ENCODE results near the gene LIN9. TPM values are rescaled to one million over a fixed set of nuclear protein-coding genes. Genes with fewer than 3 reads are reported as not detected.

The LIN9 gene
- total RNA-seq, 1 donor from 2014 or later: 0.43 TPM

- Histone ChIP-seq H3K36me3 (no peaks in the 10 kb centered on the region), H3K4me3 (no peak overlapping the region), H3K27me3 (no peaks in the 10 kb centered on the region), H3K9me3 (no peaks in the 10 kb centered on the region), H3K27ac (no peak overlapping the region), H3K4me1 (no peaks in the 10 kb centered on the region)
- intact Hi-C loops (cut with DNase I): no loop called here
- DNase-seq (ENCODE audit: low spot score in 2 of 2): no peak
- no peak for TF ChIP-seq CTCF (IDR thresholded peaks at IDR 0.05)
Measured at GRCh38 chr1:226226601-226227000, 82.4 kb downstream of the LIN9 start.

- Histone ChIP-seq H3K27me3 (no peaks in the 10 kb centered on the region), H3K4me3 (peak overlapping the region; percentile 55 to 65)
- TF ChIP-seq CTCF (IDR thresholded peaks at IDR 0.05): no peak
Measured at GRCh38 chr1:226223786-226224244, 85.1 kb downstream of the LIN9 start.

GRCh38 chr1:226223157-226223785, 85.7 kb downstream of the LIN9 start, which contains the start of gene MIXL1:
Gene MIXL1 (plus strand): TSS chr1:226223664. CDS start chr1:226223682, 18 bp downstream.
- no peak for DNase-seq (ENCODE audit: low spot score in 2 of 2)
- Histone ChIP-seq H3K4me1 (no peaks in the 10 kb centered on the region), H3K4me3 (peak within 1 kb of the TSS; percentile 55 to 65), H3K36me3 (no peaks in the 10 kb centered on the region), H3K27me3 (no peaks in the 10 kb centered on the region), H3K27ac (no peak within 1 kb of the TSS), H3K9me3 (no peaks in the 10 kb centered on the region)
- no peak for TF ChIP-seq CTCF (IDR thresholded peaks at IDR 0.05)
- intact Hi-C loops (cut with DNase I): no loop called here

More at GRCh38 chr1:226223786-226224244, 85.1 kb downstream of the LIN9 start:
- no peak overlapping the region for H3K27ac ChIP-seq
- H3K36me3 ChIP-seq: no peaks in the 10 kb centered on the region
- intact Hi-C loops (cut with DNase I): no loop called here
- H3K4me1 ChIP-seq: no peaks in the 10 kb centered on the region
- DNase-seq (ENCODE audit: low spot score in 2 of 2): no peak
- no peaks in the 10 kb centered on the region for H3K9me3 ChIP-seq

GRCh38 chr1:226222686-226223085, 86.3 kb downstream of the LIN9 start:
- intact Hi-C loops (cut with DNase I): no loop called here
- no peaks in the 10 kb centered on the region for H3K4me1 ChIP-seq
- no peak overlapping the region for H3K4me3 ChIP-seq
- no peaks in the 10 kb centered on the region for H3K27me3 ChIP-seq
- DNase-seq (ENCODE audit: low spot score in 2 of 2): no peak
- H3K27ac ChIP-seq: no peak overlapping the region
- H3K9me3 ChIP-seq: no peaks in the 10 kb centered on the region
- no peak for TF ChIP-seq CTCF (IDR thresholded peaks at IDR 0.05)
- H3K36me3 ChIP-seq: no peaks in the 10 kb centered on the region

- H3K9me3 ChIP-seq: no peaks in the 10 kb centered on the region
- DNase-seq (ENCODE audit: low spot score in 2 of 2): no peak
Measured at GRCh38 chr1:226220473-226221189, 88.3 kb downstream of the LIN9 start.

More at GRCh38 chr1:226220473-226221189, 88.3 kb downstream of the LIN9 start:
- Histone ChIP-seq H3K4me1 (no peaks in the 10 kb centered on the region), H3K27me3 (no peaks in the 10 kb centered on the region), H3K4me3 (no peak overlapping the region), H3K36me3 (no peaks in the 10 kb centered on the region), H3K27ac (no peak overlapping the region)
- intact Hi-C loops (cut with DNase I): no loop called here
- TF ChIP-seq CTCF (IDR thresholded peaks at IDR 0.05): no peak
